CD14-positive monocyte (primary cell): ENCODE measurements around the gene XIRP2. TPM values are rescaled to one million over a fixed set of nuclear protein-coding genes. Genes with fewer than 3 reads are reported as not detected.

Experiments used
- DNase-seq, 3 donors: peaks; one replicate each; pipeline ENCODE4 v3.0.0-alpha.2; 2011 to 2022
- H2AFZ ChIP-seq: 2 replicates; pipeline ENCODE4 v1.6.0; 2012; ENCODE audit warnings: mild to moderate bottlenecking, low read depth, low read length, inconsistent platforms; ENCODE audit not compliant: insufficient read depth, poor library complexity, severe bottlenecking
- H3K27ac ChIP-seq, 2 donors: 1 replicate in 1 of 2; 2 replicates in 1 of 2; pipeline ENCODE4 v1.5.1; 2012 to 2013; ENCODE audit warnings: low read length in 2 of 2, control low read depth in 1 of 2, inconsistent platforms in 1 of 2, low read depth in 1 of 2, mild to moderate bottlenecking in 1 of 2
- H3K27me3 ChIP-seq, 2 donors: one replicate each; pipeline versions ENCODE4 v1.6.0 to v1.6.1; 2011 to 2013; ENCODE audit warnings: low read length in 2 of 2; ENCODE audit not compliant: control insufficient read depth in 2 of 2, insufficient read depth in 2 of 2
- H3K36me3 ChIP-seq, 2 donors: replicated peaks in 1 of 2; 1 replicate in 1 of 2; 2 replicates in 1 of 2; pipeline versions ENCODE4 v1.5.1 to v1.6.1; 2012 to 2013; ENCODE audit warnings: low read length in 2 of 2, control low read depth in 1 of 2, inconsistent platforms in 1 of 2, mild to moderate bottlenecking in 1 of 2; ENCODE audit not compliant: insufficient read depth in 2 of 2, control insufficient read depth in 1 of 2
- H3K4me1 ChIP-seq, 2 donors: 1 replicate in 1 of 2; 2 replicates in 1 of 2; pipeline versions ENCODE4 v1.5.1 to v1.6.1; 2012 to 2013; ENCODE audit warnings: low read length in 2 of 2, control low read depth in 1 of 2, inconsistent platforms in 1 of 2, mild to moderate bottlenecking in 1 of 2, moderate library complexity in 1 of 2; ENCODE audit not compliant: insufficient read depth in 2 of 2, control insufficient read depth in 1 of 2
- H3K4me2 ChIP-seq: replicated peaks from 2 replicates; pipeline ENCODE3; 2012; ENCODE audit warnings: low read length, moderate library complexity, mild to moderate bottlenecking; ENCODE audit not compliant: poor library complexity, severe bottlenecking; ENCODE audit errors: extremely low read depth
- H3K4me3 ChIP-seq, 3 experiments: fragments of 200-600 bp in 1 of 3; sonication (generic) in 1 of 3; replicated peaks in 1 of 3; 1 replicate in 2 of 3; 2 replicates in 1 of 3; pipeline ENCODE4 v1.5.1; 2011 to 2013; ENCODE audit warnings: low read length in 3 of 3, mild to moderate bottlenecking in 3 of 3, control low read depth in 2 of 3, low read depth in 2 of 3, inconsistent platforms in 1 of 3, moderate library complexity in 1 of 3
- H3K79me2 ChIP-seq: 2 replicates; pipeline ENCODE4 v1.6.0; 2012; ENCODE audit warnings: mild to moderate bottlenecking, control low read depth, inconsistent platforms, low read length, moderate library complexity; ENCODE audit not compliant: insufficient read depth
- H3K9ac ChIP-seq: 2 replicates; pipeline ENCODE4 v1.6.0; 2017; ENCODE audit warnings: low read length, mild to moderate bottlenecking; ENCODE audit not compliant: insufficient read depth, poor library complexity, severe bottlenecking
- H3K9me3 ChIP-seq, 2 donors: replicated peaks in 1 of 2; 1 replicate in 1 of 2; 2 replicates in 1 of 2; pipeline versions ENCODE4 v1.5.1 to v1.6.1; 2012 to 2013; ENCODE audit warnings: low read length in 2 of 2, control low read depth in 1 of 2; ENCODE audit not compliant: control insufficient read depth in 1 of 2, insufficient read depth in 1 of 2
- H4K20me1 ChIP-seq: 2 replicates; pipeline ENCODE4 v1.6.0; 2012; ENCODE audit warnings: mild to moderate bottlenecking, low read length, control low read depth, moderate library complexity; ENCODE audit not compliant: insufficient read depth
- H3K27ac Mint-ChIP-seq, 7 donors: one replicate each; pipeline ENCODE4 v1.8.0; 2020; ENCODE audit warnings: mild to moderate bottlenecking in 7 of 7, mixed read lengths in 7 of 7, moderate library complexity in 6 of 7, inconsistent platforms in 2 of 7
- H3K27me3 Mint-ChIP-seq, 3 donors: one replicate each; pipeline ENCODE4 v1.8.0; 2021 to 2022; ENCODE audit warnings: low read depth in 3 of 3, mild to moderate bottlenecking in 3 of 3, mixed read lengths in 3 of 3, moderate library complexity in 3 of 3, inconsistent platforms in 1 of 3
- H3K36me3 Mint-ChIP-seq, 2 donors: one replicate each; pipeline ENCODE4 v1.8.0; 2020; ENCODE audit warnings: mixed read lengths in 2 of 2, inconsistent platforms in 1 of 2, mild to moderate bottlenecking in 1 of 2
- H3K4me1 Mint-ChIP-seq: one replicate; pipeline ENCODE4 v1.8.0; 2020; ENCODE audit warnings: mild to moderate bottlenecking, mixed read lengths
- H3K4me3 Mint-ChIP-seq, 2 donors: one replicate each; pipeline ENCODE4 v1.8.0; 2020; ENCODE audit warnings: mild to moderate bottlenecking in 2 of 2, mixed read lengths in 2 of 2, moderate library complexity in 1 of 2
- H3K9me3 Mint-ChIP-seq, 7 donors: one replicate each; pipeline ENCODE4 v1.8.0; 2020 to 2022; ENCODE audit warnings: mixed read lengths in 7 of 7, mild to moderate bottlenecking in 6 of 7, moderate library complexity in 6 of 7, inconsistent platforms in 2 of 7
- CTCF ChIP-seq: fragments of 200-600 bp; IDR thresholded peaks from one replicate; pipeline ENCODE4 v1.8.0; 2022; ENCODE audit warnings: antibody characterized with exemption, mild to moderate bottlenecking
- WGBS: methylation state at CpG from one replicate; pipeline ENCODE4 v1.1.5; 2013; ENCODE audit warnings: missing lambda C conversion rate; ENCODE audit not compliant: insufficient coverage; 5-methylcytosine and 5-hydroxymethylcytosine counted together
- intact Hi-C, 2 donors: fragments of 100-400 bp; cut with micrococcal nuclease; formaldehyde crosslinking; loops; one replicate each; pipeline versions ENCODE4 v1.15.0 to v1.15.1; 2023
- polyA plus RNA-seq, 3 donors: library from polyadenylated mRNA; depleted of rRNA in 1 of 3; unstranded in 2 of 3; stranded (reverse) in 1 of 3; fragments of 300-500 nt in 2 of 3; fragments of >200 nt in 1 of 3; fragmentation: Illumina TruSeq in 2 of 3; gene quantifications; 1 replicate in 2 of 3; 2 replicates in 1 of 3; pipeline ENCODE4 v1.2.3, GENCODE V29; 2012 to 2021

The XIRP2 gene
- polyA plus RNA-seq, 3 donors: not detected

GRCh38 chr2:166994588-166995336, 106.5 kb downstream of the XIRP2 start:
- Histone ChIP-seq H3K79me2 (no peaks in the 10 kb centered on the region), H3K27ac (no peak overlapping the region), H3K9ac (no peak overlapping the region), H3K36me3 (no peaks in the 10 kb centered on the region), H3K4me3 (no peak overlapping the region), H3K4me2 (no peak overlapping the region), H2AFZ (no peak overlapping the region), H4K20me1 (no peaks in the 10 kb centered on the region), H3K4me1 (no peaks in the 10 kb centered on the region), H3K27me3 (no peaks in the 10 kb centered on the region), H3K9me3 (peaks cover 3 to 5% of the 10 kb centered on the region in 2 donors)
- Mint-ChIP-seq H3K4me3 (no peak overlapping the region), H3K36me3 (no peaks in the 10 kb centered on the region), H3K9me3 (peaks cover 0 to 12% (median 4%) of the 10 kb centered on the region in 7 donors), H3K4me1 (no peaks in the 10 kb centered on the region), H3K27ac (no peak overlapping the region), H3K27me3 (no peaks in the 10 kb centered on the region)
- DNase-seq: no peak
- intact Hi-C loops: no loop called here
- WGBS: no CpG with 5 or more reads among the region's 12 CpGs
- TF ChIP-seq CTCF: no peak

GRCh38 chr2:166996465-166996864, 108.2 kb downstream of the XIRP2 start:
- Histone ChIP-seq H3K79me2 (no peaks in the 10 kb centered on the region), H2AFZ (no peak overlapping the region), H3K27me3 (no peaks in the 10 kb centered on the region), H3K4me2 (no peak overlapping the region), H3K9ac (no peak overlapping the region), H3K4me1 (no peaks in the 10 kb centered on the region), H3K36me3 (no peaks in the 10 kb centered on the region), H3K27ac (no peak overlapping the region), H4K20me1 (no peaks in the 10 kb centered on the region), H3K9me3 (peaks cover 3 to 5% of the 10 kb centered on the region in 2 donors), H3K4me3 (no peak overlapping the region)
- Mint-ChIP-seq H3K27me3 (no peaks in the 10 kb centered on the region), H3K4me3 (no peak overlapping the region), H3K9me3 (peaks cover 0 to 12% (median 4%) of the 10 kb centered on the region in 7 donors), H3K27ac (no peak overlapping the region), H3K4me1 (no peaks in the 10 kb centered on the region), H3K36me3 (no peaks in the 10 kb centered on the region)
- 100% methylated on average over 2 of the region's 5 CpGs for WGBS
- intact Hi-C loops: no loop called here
- no peak for TF ChIP-seq CTCF
- DNase-seq: no peak
